Measurements from ENCODE around the gene ATF7IP. TPM values are rescaled to one million over a fixed set of nuclear protein-coding genes. Genes with fewer than 3 reads are reported as not detected.

ATF7IP gene
- total RNA-seq, 3 donors from 2014 or later = 45.4 to 81.2 (median 48.8) TPM

DNA sequence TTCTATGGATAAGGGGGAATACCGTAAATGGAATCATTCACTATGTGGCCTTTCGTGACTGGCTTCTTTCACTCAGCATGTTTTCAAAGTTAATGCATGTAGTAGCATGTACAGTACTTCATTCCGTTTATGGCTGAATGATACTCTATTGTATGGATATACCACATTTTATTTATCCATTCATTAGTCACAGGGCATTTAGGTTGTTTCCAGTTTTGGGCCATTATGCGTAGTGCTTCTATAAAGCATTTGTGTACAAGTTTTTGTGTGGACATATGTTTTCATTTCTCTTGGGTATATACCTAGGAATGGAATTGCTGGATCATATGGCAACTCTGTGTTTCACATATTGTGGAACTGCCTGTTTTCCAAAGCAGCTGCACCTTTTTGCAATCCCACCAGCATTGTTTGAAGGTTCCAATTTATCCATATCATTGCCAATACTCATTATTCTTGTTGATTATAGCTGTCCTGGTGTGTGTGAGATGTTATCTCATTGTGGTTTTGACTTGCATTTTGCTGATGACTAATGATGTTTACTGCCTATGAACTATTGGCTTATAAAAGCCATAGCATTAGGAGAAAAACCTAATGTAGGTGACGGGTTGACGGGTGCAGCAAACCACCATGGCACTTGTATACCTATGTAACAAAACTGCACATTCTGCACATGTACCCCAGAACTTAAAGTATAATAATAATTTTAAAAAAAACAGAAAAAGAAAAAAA lies 45.5 kb downstream of the ATF7IP start:
- Histone ChIP-seq H3K27ac (no peak overlapping the region), H3K36me3 (no peaks in the 10 kb centered on the region), H3K9me3 (peaks cover 0 to 4% of the 10 kb centered on the region in 2 donors), H3K27me3 (no peaks in the 10 kb centered on the region), H3K4me3 (no peak overlapping the region), H3K4me1 (no peaks in the 10 kb centered on the region)
- DNase-seq (ENCODE audit: low spot score in 2 of 2) = no peak
- intact Hi-C loops (cut with DNase I; ENCODE audit: low total_unique reads) = no loop called here
- TF ChIP-seq POLR2AphosphoS5 (IDR thresholded peaks at IDR 0.05) (no peak), POLR2A (IDR thresholded peaks at IDR 0.05) (no peak)
- TF ChIP-seq, protein P1, sequence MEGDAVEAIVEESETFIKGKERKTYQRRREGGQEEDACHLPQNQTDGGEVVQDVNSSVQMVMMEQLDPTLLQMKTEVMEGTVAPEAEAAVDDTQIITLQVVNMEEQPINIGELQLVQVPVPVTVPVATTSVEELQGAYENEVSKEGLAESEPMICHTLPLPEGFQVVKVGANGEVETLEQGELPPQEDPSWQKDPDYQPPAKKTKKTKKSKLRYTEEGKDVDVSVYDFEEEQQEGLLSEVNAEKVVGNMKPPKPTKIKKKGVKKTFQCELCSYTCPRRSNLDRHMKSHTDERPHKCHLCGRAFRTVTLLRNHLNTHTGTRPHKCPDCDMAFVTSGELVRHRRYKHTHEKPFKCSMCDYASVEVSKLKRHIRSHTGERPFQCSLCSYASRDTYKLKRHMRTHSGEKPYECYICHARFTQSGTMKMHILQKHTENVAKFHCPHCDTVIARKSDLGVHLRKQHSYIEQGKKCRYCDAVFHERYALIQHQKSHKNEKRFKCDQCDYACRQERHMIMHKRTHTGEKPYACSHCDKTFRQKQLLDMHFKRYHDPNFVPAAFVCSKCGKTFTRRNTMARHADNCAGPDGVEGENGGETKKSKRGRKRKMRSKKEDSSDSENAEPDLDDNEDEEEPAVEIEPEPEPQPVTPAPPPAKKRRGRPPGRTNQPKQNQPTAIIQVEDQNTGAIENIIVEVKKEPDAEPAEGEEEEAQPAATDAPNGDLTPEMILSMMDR (IDR thresholded peaks at IDR 0.05) = no peak

GRCh38 chr12:14416658-14417057 lies 51.2 kb downstream of the ATF7IP start:
- Histone ChIP-seq H3K4me3 (no peak overlapping the region), H3K27me3 (no peaks in the 10 kb centered on the region), H3K4me1 (no peaks in the 10 kb centered on the region), H3K27ac (no peak overlapping the region), H3K36me3 (no peaks in the 10 kb centered on the region), H3K9me3 (peaks cover 4 to 5% of the 10 kb centered on the region in 2 donors)
- intact Hi-C loops (cut with DNase I; ENCODE audit: low total_unique reads) = no loop called here
- TF ChIP-seq, protein P1 (IDR thresholded peaks at IDR 0.05) = no peak
- TF ChIP-seq POLR2A (IDR thresholded peaks at IDR 0.05) (no peak), POLR2AphosphoS5 (IDR thresholded peaks at IDR 0.05) (no peak)
- DNase-seq (ENCODE audit: low spot score in 2 of 2) = no peak

DNA sequence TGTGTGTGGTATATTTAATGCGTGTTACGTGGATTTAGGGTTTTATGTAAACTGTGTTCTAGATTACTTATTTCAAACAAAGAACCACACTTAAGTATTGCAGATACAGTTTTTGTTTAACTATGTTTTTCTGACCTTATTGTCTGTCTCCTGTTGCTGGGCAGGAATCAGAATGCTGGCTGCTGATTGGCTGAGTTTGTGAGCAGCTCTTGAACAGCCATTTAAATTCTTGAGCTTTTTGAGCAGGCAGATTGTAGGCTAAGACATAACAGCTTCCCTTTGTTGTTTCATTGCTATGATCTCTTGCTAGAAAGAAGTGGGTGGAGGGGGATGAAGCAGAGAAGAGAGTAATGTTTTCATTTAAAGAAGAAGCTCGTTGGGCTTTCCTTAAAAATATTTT lies 52.2 kb downstream of the ATF7IP start:
- no peaks in the 10 kb centered on the region for H3K27me3 ChIP-seq
- no peaks in the 10 kb centered on the region for H3K4me1 ChIP-seq
- peaks cover 3 to 15% of the 10 kb centered on the region in 2 donors for H3K9me3 ChIP-seq
- H3K36me3 ChIP-seq = no peaks in the 10 kb centered on the region
- no peak for DNase-seq (ENCODE audit: low spot score in 2 of 2)
- intact Hi-C loops (cut with DNase I; ENCODE audit: low total_unique reads) = no loop called here
- no peak overlapping the region for H3K4me3 ChIP-seq
- no peak overlapping the region for H3K27ac ChIP-seq
- TF ChIP-seq POLR2A (IDR thresholded peaks at IDR 0.05) (no peak), POLR2AphosphoS5 (IDR thresholded peaks at IDR 0.05) (no peak)
- TF ChIP-seq, protein P1 (IDR thresholded peaks at IDR 0.05) = no peak

- H3K4me3 ChIP-seq = no peak overlapping the region
- H3K4me1 ChIP-seq = no peaks in the 10 kb centered on the region
- no peaks in the 10 kb centered on the region for H3K27me3 ChIP-seq
- H3K27ac ChIP-seq = no peak overlapping the region
- peaks cover 0 to 21% of the 10 kb centered on the region in 2 donors for H3K9me3 ChIP-seq
- intact Hi-C loops (cut with DNase I; ENCODE audit: low total_unique reads) = no loop called here
- DNase-seq (ENCODE audit: low spot score in 2 of 2) = no peak
- TF ChIP-seq, protein P1 (IDR thresholded peaks at IDR 0.05) = peak in 1 of 3 donors; percentile 25
- TF ChIP-seq POLR2A (IDR thresholded peaks at IDR 0.05) (no peak), POLR2AphosphoS5 (IDR thresholded peaks at IDR 0.05) (no peak)
- no peaks in the 10 kb centered on the region for H3K36me3 ChIP-seq
Observed at GRCh38 chr12:14418451-14418890, 53.0 kb downstream of the ATF7IP start.

GRCh38 chr12:14422516-14423230 lies 57.2 kb downstream of the ATF7IP start:
- no peak overlapping the region for H3K27ac ChIP-seq
- H3K27me3 ChIP-seq = no peaks in the 10 kb centered on the region
- H3K9me3 ChIP-seq = peaks cover 0 to 21% of the 10 kb centered on the region in 2 donors
- TF ChIP-seq POLR2A (IDR thresholded peaks at IDR 0.05) (no peak), POLR2AphosphoS5 (IDR thresholded peaks at IDR 0.05) (no peak)
- TF ChIP-seq, protein P1 (IDR thresholded peaks at IDR 0.05) = no peak
- H3K36me3 ChIP-seq = no peaks in the 10 kb centered on the region
- intact Hi-C loops (cut with DNase I; ENCODE audit: low total_unique reads) = no loop called here
- DNase-seq (ENCODE audit: low spot score in 2 of 2) = no peak
- H3K4me3 ChIP-seq = no peak overlapping the region
- H3K4me1 ChIP-seq = no peaks in the 10 kb centered on the region
